Glomerular visceral epithelial cell (primary cell): ENCODE data around the gene TRAF3IP3.

Source experiments
- DNase-seq: peaks from one replicate; pipeline ENCODE4 v3.0.0-alpha.2; 2016; ENCODE audit errors: extremely low spot score

TRAF3IP3 gene

GRCh38 chr1:209800984-209801834, 45.4 kb downstream of the TRAF3IP3 start:
- DNase-seq, result no peak

- DNase-seq, result no peak
Observed at GRCh38 chr1:209802117-209802779, 46.4 kb downstream of the TRAF3IP3 start.

GRCh38 chr1:209802780-209803152, 46.9 kb downstream of the TRAF3IP3 start:
- no peak for DNase-seq

- no peak for DNase-seq
Observed at GRCh38 chr1:209803568-209803967, 47.7 kb downstream of the TRAF3IP3 start.

- no peak for DNase-seq
Observed at GRCh38 chr1:209805341-209805781, 49.5 kb downstream of the TRAF3IP3 start.

- DNase-seq, result peak; percentile 77
Observed at GRCh38 chr1:209805875-209806760, 50.3 kb downstream of the TRAF3IP3 start, which contains the start of gene IRF6. Gene IRF6, minus strand, starts transcription at chr1:209806142. Its CDS starts 4,729 bp downstream, at chr1:209801413.

- no peak for DNase-seq
Observed at GRCh38 chr1:209807509-209807908, 51.7 kb downstream of the TRAF3IP3 start.

GRCh38 chr1:209808059-209808581, 52.3 kb downstream of the TRAF3IP3 start:
- peak; percentile 95 for DNase-seq

GRCh38 chr1:209809611-209810010, 53.8 kb downstream of the TRAF3IP3 start:
- DNase-seq, result peak; percentile 51

- no peak for DNase-seq
Observed at GRCh38 chr1:209810783-209811182, 54.9 kb downstream of the TRAF3IP3 start.

GRCh38 chr1:209813902-209814301, 58.0 kb downstream of the TRAF3IP3 start:
- no peak for DNase-seq

GRCh38 chr1:209815490-209815889, 59.6 kb downstream of the TRAF3IP3 start:
- DNase-seq, result no peak

- no peak for DNase-seq
Observed at GRCh38 chr1:209815931-209816341, 60.1 kb downstream of the TRAF3IP3 start.

- DNase-seq, result no peak
Observed at GRCh38 chr1:209816923-209817322, 61.1 kb downstream of the TRAF3IP3 start.

- no peak for DNase-seq
Observed at GRCh38 chr1:209817691-209818090, 61.8 kb downstream of the TRAF3IP3 start.

GRCh38 chr1:209819058-209819457, 63.2 kb downstream of the TRAF3IP3 start:
- DNase-seq, result no peak

- DNase-seq, result no peak
Observed at GRCh38 chr1:209820986-209821385, 65.1 kb downstream of the TRAF3IP3 start.

GRCh38 chr1:209822706-209823105, 66.9 kb downstream of the TRAF3IP3 start:
- DNase-seq, result peak; percentile 17

- DNase-seq, result peak; percentile 76
Observed at GRCh38 chr1:209823143-209824041, 67.5 kb downstream of the TRAF3IP3 start.

- DNase-seq, result no peak
Observed at GRCh38 chr1:209825591-209826434, 70.0 kb downstream of the TRAF3IP3 start.
